H9 (cell line): ENCODE measurements around the gene HAND1. TPM values are rescaled to one million over a fixed set of nuclear protein-coding genes. Genes with fewer than 3 reads are reported as not detected.

Experiments used
- DNase-seq: peaks from one replicate; pipeline ENCODE4 v3.0.0-alpha.2; 2017
- H2AFZ ChIP-seq: one replicate; pipeline ENCODE4 v1.6.1; 2013; ENCODE audit warnings: mild to moderate bottlenecking, low read length, control low read depth, moderate library complexity
- H2AK5ac ChIP-seq: 2 replicates; pipeline ENCODE4 v1.6.1; 2013; ENCODE audit warnings: low read length, control low read depth, mixed read lengths; ENCODE audit not compliant: insufficient read length
- H2BK120ac ChIP-seq: one replicate; pipeline ENCODE4 v1.6.1; 2013; ENCODE audit warnings: low read depth, mild to moderate bottlenecking, low read length, control low read depth, inconsistent platforms; ENCODE audit not compliant: poor library complexity, severe bottlenecking
- H2BK12ac ChIP-seq: 2 replicates; pipeline ENCODE4 v1.6.1; 2013; ENCODE audit warnings: low read length, control low read depth, mixed read lengths, low read depth; ENCODE audit not compliant: insufficient read length
- H2BK15ac ChIP-seq: 2 replicates; pipeline ENCODE4 v1.6.1; 2013; ENCODE audit warnings: low read depth, low read length, control low read depth
- H2BK20ac ChIP-seq: one replicate; pipeline ENCODE4 v1.6.1; 2013; ENCODE audit warnings: low read depth, mild to moderate bottlenecking, low read length, control low read depth, inconsistent platforms; ENCODE audit not compliant: poor library complexity, severe bottlenecking
- H2BK5ac ChIP-seq: 2 replicates; pipeline ENCODE4 v1.6.1; 2013; ENCODE audit warnings: low read length, control low read depth, mixed read lengths; ENCODE audit not compliant: insufficient read length
- H3K14ac ChIP-seq: 2 replicates; pipeline ENCODE4 v1.6.1; 2013; ENCODE audit warnings: low read length, control low read depth; ENCODE audit not compliant: insufficient read depth
- H3K18ac ChIP-seq: 2 replicates; pipeline ENCODE4 v1.6.1; 2013; ENCODE audit warnings: low read depth, mild to moderate bottlenecking, mixed read lengths, low read length, control low read depth; ENCODE audit not compliant: insufficient read length
- H3K23ac ChIP-seq: 2 replicates; pipeline ENCODE4 v1.6.1; 2013; ENCODE audit warnings: low read length, control low read depth, mixed read lengths, low read depth; ENCODE audit not compliant: insufficient read length
- H3K23me2 ChIP-seq: 2 replicates; pipeline ENCODE4 v1.6.1; 2013; ENCODE audit warnings: low read depth, mild to moderate bottlenecking, mixed read lengths, low read length, control low read depth; ENCODE audit not compliant: insufficient read length, poor library complexity, severe bottlenecking
- H3K27ac ChIP-seq: 2 replicates; pipeline ENCODE4 v1.5.1; 2013; ENCODE audit warnings: low read length, control low read depth, mixed read lengths, low read depth; ENCODE audit not compliant: insufficient read length
- H3K27me3 ChIP-seq: 2 replicates; pipeline ENCODE4 v1.6.1; 2013; ENCODE audit warnings: low read length, control low read depth, inconsistent platforms; ENCODE audit not compliant: insufficient read depth
- H3K4ac ChIP-seq: 2 replicates; pipeline ENCODE4 v1.6.1; 2013; ENCODE audit warnings: low read depth, mild to moderate bottlenecking, control low read depth, inconsistent platforms, low read length, moderate library complexity
- H3K4me1 ChIP-seq: 2 replicates; pipeline ENCODE4 v1.6.1; 2013; ENCODE audit warnings: low read length, control low read depth, inconsistent platforms; ENCODE audit not compliant: insufficient read depth
- H3K4me2 ChIP-seq: 2 replicates; pipeline ENCODE4 v1.6.1; 2013; ENCODE audit warnings: low read length, control low read depth, mixed read lengths; ENCODE audit not compliant: insufficient read length, insufficient read depth
- H3K56ac ChIP-seq: 2 replicates; pipeline ENCODE4 v1.6.1; 2013; ENCODE audit warnings: low read depth, mild to moderate bottlenecking, mixed read lengths, low read length, control low read depth; ENCODE audit not compliant: insufficient read length
- H3K79me1 ChIP-seq: 2 replicates; pipeline ENCODE4 v1.6.1; 2013; ENCODE audit warnings: low read depth, mild to moderate bottlenecking, moderate library complexity, low read length, control low read depth, inconsistent platforms; ENCODE audit not compliant: insufficient read depth, poor library complexity, severe bottlenecking
- H3K79me2 ChIP-seq: 2 replicates; pipeline ENCODE4 v1.6.1; 2013; ENCODE audit warnings: low read length, control low read depth, inconsistent platforms; ENCODE audit not compliant: insufficient read depth
- H3K9ac ChIP-seq: 2 replicates; pipeline ENCODE4 v1.6.1; 2013; ENCODE audit warnings: low read length, control low read depth, mixed read lengths; ENCODE audit not compliant: insufficient read length; ENCODE audit errors: extremely low read depth
- H3K9me3 ChIP-seq: one replicate; pipeline ENCODE4 v1.6.1; 2013; ENCODE audit warnings: low read depth, low read length, inconsistent platforms; ENCODE audit not compliant: control insufficient read depth
- H3T11ph ChIP-seq: one replicate; pipeline ENCODE4 v1.6.1; 2013; ENCODE audit warnings: mild to moderate bottlenecking, low read length, control low read depth, inconsistent platforms
- H4K20me1 ChIP-seq: one replicate; pipeline ENCODE4 v1.6.1; 2013; ENCODE audit not compliant: control insufficient read depth, insufficient read length, insufficient read depth
- H4K5ac ChIP-seq: 2 replicates; pipeline ENCODE4 v1.6.1; 2013; ENCODE audit warnings: low read depth, mild to moderate bottlenecking, mixed read lengths, low read length, control low read depth; ENCODE audit not compliant: insufficient read length
- H4K8ac ChIP-seq: replicated peaks from 2 replicates; pipeline ENCODE4 v1.6.1; 2013; ENCODE audit warnings: low read length, control low read depth, mixed read lengths, low read depth; ENCODE audit not compliant: insufficient read length
- H4K91ac ChIP-seq: 2 replicates; pipeline ENCODE4 v1.6.1; 2013; ENCODE audit warnings: low read depth, mild to moderate bottlenecking, moderate library complexity, mixed read lengths, low read length, control low read depth; ENCODE audit not compliant: insufficient read length
- H3K27ac Mint-ChIP-seq, 3 experiments: 2 replicates in 2 of 3; 3 replicates in 1 of 3; pipeline ENCODE4 v1.8.0; 2020 to 2021; ENCODE audit warnings: mixed read lengths in 3 of 3, mild to moderate bottlenecking in 1 of 3, moderate library complexity in 1 of 3
- H3K27me3 Mint-ChIP-seq: 2 replicates; pipeline ENCODE4 v1.8.0; 2021; ENCODE audit warnings: low read depth, mild to moderate bottlenecking, moderate library complexity, mixed read lengths
- H3K36me3 Mint-ChIP-seq, 3 experiments: 2 replicates in 2 of 3; 3 replicates in 1 of 3; pipeline ENCODE4 v1.8.0; 2020 to 2021; ENCODE audit warnings: low read depth in 3 of 3, mixed read lengths in 3 of 3; ENCODE audit not compliant: insufficient read depth in 1 of 3
- H3K4me1 Mint-ChIP-seq, 2 experiments: 2 replicates each; pipeline ENCODE4 v1.8.0; 2020; ENCODE audit warnings: mixed read lengths in 2 of 2
- H3K4me3 Mint-ChIP-seq, 2 experiments: 2 replicates in 1 of 2; 3 replicates in 1 of 2; pipeline ENCODE4 v1.8.0; 2020 to 2021; ENCODE audit warnings: mild to moderate bottlenecking in 2 of 2, mixed read lengths in 2 of 2, moderate library complexity in 1 of 2
- H3K9me3 Mint-ChIP-seq, 2 experiments: 2 replicates in 1 of 2; 3 replicates in 1 of 2; pipeline ENCODE4 v1.8.0; 2020; ENCODE audit warnings: mild to moderate bottlenecking in 2 of 2, mixed read lengths in 2 of 2, moderate library complexity in 1 of 2
- CTCF ChIP-seq: fragments of 200-600 bp; sonication (generic); conservative IDR thresholded peaks from 3 replicates; pipeline ENCODE4 v1.8.0; 2021; ENCODE audit warnings: antibody characterized with exemption, mild to moderate bottlenecking
- WGBS: extraction: QIAGEN DNeasy Blood & Tissue Kit; methylation state at CpG from one replicate; pipeline ENCODE4 v1.1.7; 2013; ENCODE audit warnings: missing lambda C conversion rate, low lambda C conversion rate, mixed read lengths; ENCODE audit not compliant: insufficient read length; ENCODE audit errors: extremely low coverage; 5-methylcytosine and 5-hydroxymethylcytosine counted together
- total RNA-seq: library from RNA; stranded (reverse); gene quantifications from 2 replicates; pipeline ENCODE4 v1.2.1, GENCODE V29; 2021

The HAND1 gene
- total RNA-seq, 1 experiment from 2014 or later = not detected

- H3K9me3 Mint-ChIP-seq = no peaks in the 10 kb centered on the region
- Histone ChIP-seq H4K91ac (no peak overlapping the region), H2BK5ac (no peak overlapping the region), H2AK5ac (no peak overlapping the region), H2BK120ac (no peak overlapping the region), H3K4me2 (no peak overlapping the region), H3K14ac (no peak overlapping the region), H4K5ac (no peak overlapping the region), H2AFZ (no peak overlapping the region), H3K4me1 (no peaks in the 10 kb centered on the region), H2BK15ac (no peak overlapping the region), H2BK12ac (no peak overlapping the region), H3K27me3 (no peaks in the 10 kb centered on the region), H4K20me1 (no peaks in the 10 kb centered on the region), H3K27ac (no peak overlapping the region), H3K9ac (no peak overlapping the region), H3K23ac (no peak overlapping the region), H3K23me2 (no peaks in the 10 kb centered on the region), H3K79me1 (no peaks in the 10 kb centered on the region), H4K8ac (no peak overlapping the region), H3K18ac (no peak overlapping the region), H3K9me3 (no peaks in the 10 kb centered on the region), H3T11ph (no peak overlapping the region), H2BK20ac (no peak overlapping the region), H3K56ac (no peak overlapping the region), H3K4ac (no peak overlapping the region), H3K79me2 (no peaks in the 10 kb centered on the region)
- H3K36me3 Mint-ChIP-seq = no peaks in the 10 kb centered on the region
- no CpG with 5 or more reads among the region's 7 CpGs for WGBS
- H3K4me1 Mint-ChIP-seq = peaks cover 12 to 15% of the 10 kb centered on the region in 2 experiments
- peaks cover 41% of the 10 kb centered on the region for H3K27me3 Mint-ChIP-seq
- H3K27ac Mint-ChIP-seq = no peak overlapping the region
- DNase-seq = no peak
- no peak overlapping the region for H3K4me3 Mint-ChIP-seq
- TF ChIP-seq CTCF = no peak
These were observed 39.2 kb upstream of the HAND1 start for GRCh38 chr5:154517181-154517580.
